22Rv1 (cell line): Measurements from ENCODE around the gene GNB5.
"Not testable (repeated sequence)": the region's sequence is repeated elsewhere in the genome, so short reads cannot be mapped to it uniquely, and the experiment has no call there.

Experiments
- H3K27ac ChIP-seq: fragments of 450-650 bp; 2 replicates; pipeline ENCODE4 v1.5.1; 2017
- ZFX ChIP-seq: fragments of 450-650 bp; IDR thresholded peaks from 2 replicates; pipeline ENCODE4 v1.6.1; 2017; ENCODE audit warnings: antibody characterized with exemption, borderline replicate concordance
- TF ChIP-seq, protein P1 (sequence below): fragments of 450-650 bp; IDR thresholded peaks from 2 replicates; pipeline ENCODE4 v1.5.1; 2017; ENCODE audit warnings: mild to moderate bottlenecking

The GNB5 gene

DNA sequence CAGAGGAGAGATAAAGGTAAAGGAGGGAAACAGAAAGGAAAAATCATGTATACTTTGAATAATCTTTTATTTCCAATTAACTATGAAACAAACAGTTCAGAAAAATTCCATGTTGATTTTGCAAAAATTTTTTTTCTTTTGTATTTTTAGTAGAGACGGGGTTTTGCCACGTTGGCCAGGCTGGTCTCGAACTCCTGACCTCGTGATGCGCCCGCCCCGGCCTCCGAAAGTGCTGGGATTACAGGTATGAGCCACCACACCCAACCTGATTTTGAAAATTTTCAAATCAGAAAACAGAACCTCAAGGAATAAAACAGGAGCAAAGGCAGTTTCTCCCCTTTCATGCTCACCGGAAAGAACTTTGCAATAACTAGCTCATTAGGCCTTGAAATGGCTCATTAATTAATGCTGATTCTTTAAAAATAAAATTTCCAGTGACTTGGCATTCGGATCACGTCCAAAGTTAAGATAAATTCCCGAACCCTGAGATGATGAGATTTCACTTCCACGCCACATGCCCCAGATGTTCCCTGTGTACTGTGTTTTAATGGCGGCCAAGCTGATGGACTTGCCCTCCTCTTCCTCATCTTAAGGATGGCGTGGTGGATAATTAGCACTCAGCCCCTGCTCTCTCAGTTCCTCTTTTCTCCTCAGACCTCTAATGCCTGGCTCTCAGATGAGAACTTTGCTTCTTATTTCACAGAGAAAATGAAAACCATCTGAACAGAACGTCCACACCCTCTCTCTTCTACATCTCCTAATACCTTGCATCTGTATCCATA is 89.5 kb downstream of the GNB5 start:
- no peak overlapping the region for H3K27ac ChIP-seq
- TF ChIP-seq, protein P1, sequence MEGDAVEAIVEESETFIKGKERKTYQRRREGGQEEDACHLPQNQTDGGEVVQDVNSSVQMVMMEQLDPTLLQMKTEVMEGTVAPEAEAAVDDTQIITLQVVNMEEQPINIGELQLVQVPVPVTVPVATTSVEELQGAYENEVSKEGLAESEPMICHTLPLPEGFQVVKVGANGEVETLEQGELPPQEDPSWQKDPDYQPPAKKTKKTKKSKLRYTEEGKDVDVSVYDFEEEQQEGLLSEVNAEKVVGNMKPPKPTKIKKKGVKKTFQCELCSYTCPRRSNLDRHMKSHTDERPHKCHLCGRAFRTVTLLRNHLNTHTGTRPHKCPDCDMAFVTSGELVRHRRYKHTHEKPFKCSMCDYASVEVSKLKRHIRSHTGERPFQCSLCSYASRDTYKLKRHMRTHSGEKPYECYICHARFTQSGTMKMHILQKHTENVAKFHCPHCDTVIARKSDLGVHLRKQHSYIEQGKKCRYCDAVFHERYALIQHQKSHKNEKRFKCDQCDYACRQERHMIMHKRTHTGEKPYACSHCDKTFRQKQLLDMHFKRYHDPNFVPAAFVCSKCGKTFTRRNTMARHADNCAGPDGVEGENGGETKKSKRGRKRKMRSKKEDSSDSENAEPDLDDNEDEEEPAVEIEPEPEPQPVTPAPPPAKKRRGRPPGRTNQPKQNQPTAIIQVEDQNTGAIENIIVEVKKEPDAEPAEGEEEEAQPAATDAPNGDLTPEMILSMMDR, result no peak
- TF ChIP-seq ZFX, result no peak

DNA sequence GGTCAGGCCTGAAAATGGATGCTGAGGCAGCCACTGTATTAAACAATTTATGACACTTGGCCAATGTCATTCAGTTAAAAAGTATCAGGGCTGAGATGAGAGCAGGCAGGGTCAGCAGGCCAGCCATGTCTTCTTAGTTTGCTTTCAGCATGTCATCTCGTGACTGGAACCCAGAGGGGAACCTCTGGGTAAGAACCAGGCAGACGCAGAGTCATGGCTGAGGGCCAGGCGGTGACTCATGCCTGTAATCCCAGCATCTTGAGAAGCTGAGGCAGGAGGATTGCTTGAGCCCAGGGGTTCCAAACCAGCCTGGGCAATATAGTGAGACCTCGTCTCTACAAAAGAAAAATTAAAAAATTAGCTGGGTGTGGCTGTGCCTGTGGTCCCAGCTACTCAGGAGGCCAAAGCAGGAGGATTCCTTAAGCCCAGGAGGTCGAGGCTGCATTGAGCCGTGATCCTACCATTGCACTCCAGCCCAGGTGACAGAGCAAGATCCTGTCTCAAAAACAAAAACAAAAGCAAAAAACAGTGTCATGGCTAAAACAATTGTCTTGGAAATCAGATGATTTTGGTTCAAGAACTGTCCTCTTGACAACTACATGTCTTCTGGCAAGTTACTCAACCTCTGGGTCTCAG is 90.3 kb downstream of the GNB5 start:
- no peak overlapping the region for H3K27ac ChIP-seq
- TF ChIP-seq ZFX, result no peak

DNA sequence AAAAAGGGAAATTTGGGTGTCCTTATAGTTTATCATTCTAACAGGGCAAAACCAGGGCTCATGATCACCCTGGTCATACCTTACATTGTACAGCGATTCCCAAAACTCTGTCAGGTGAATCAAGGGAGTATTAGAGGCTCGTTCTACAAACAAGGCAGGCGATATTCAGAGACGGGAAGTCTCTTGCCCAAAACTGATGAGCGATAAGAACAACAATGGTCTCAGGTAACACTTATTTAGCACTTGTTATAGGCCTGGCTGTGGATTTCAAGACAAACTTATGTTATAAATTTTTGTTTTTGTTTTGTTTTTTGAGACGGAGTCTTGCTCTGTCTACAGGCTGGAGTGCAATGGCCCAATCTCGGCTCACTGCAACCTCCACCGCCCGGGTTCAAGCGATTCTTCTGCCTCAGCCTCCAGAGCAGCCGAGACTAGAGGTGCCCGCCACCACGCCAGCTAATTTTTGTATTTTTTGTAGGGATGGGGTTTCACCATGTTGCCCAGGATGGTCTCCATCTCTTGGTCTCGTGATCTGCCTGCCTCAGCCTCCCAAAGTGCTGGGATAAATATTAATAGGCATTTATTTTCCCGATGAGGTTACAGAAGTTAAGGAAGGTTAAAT is 91.4 kb downstream of the GNB5 start:
- no peak overlapping the region for H3K27ac ChIP-seq
- no peak for TF ChIP-seq ZFX
- TF ChIP-seq, protein P1, result no peak

DNA sequence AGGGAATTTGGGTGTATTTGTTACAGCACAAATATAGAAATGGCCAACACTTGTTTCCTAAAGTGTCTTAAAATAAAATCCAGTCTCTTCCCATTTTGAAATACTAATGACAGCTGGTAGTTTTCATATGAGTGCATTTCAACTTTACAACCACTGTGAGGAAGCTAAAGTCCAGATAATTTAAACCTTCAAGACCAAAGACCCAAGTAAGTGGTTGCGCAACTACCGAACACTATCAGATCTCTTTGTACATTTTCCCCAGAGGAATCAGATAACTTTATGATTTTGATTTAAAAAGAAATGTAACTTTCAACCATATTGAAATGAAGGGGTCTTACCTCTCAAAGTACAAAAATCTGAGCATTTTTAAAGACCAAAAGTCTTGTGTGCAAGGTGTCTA is 92.9 kb downstream of the GNB5 start:
- no peak overlapping the region for H3K27ac ChIP-seq
- TF ChIP-seq, protein P1, result no peak
- TF ChIP-seq ZFX, result no peak

DNA sequence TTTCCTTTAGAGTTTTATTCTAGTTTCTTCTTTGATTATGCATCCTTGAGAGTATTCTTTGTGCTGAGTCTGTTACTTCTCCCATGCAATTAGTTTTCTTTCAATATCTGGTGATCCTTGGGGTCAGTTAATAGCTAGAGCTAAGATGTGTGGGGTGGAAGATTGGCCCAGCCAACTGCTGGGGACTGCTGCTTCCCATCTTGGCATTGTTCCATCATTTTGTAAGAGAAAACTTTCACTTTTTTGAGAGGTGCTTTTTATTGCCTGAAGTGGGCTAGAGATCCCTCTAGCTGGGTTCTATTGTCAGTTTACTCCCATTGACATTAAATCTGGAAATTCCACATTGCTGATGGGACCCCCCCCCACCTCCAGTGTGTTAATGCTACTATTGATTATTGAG is 94.0 kb downstream of the GNB5 start:
- H3K27ac ChIP-seq, result no peak overlapping the region
- TF ChIP-seq ZFX, result no peak
- TF ChIP-seq, protein P1, result no peak

DNA sequence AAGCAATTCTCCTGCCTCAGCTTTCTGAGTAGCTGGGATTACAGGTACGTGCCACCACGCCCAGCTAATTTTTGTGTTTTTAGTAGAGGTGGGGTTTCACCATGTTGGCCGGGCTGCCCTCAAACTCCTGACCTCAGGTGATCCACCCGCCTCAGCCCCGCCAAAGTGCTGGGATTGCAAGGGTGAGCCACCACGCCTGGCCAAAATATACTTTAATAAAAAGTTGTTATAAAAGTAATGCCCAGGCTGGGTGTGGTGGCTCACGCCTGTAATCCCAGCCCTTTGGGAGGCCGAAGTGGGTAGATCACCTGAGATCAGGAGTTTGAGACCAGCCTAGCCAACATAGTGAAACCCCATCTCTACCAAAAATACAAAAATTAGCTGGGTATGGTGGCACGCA is 94.7 kb downstream of the GNB5 start:
- not testable (repeated sequence) for H3K27ac ChIP-seq

DNA sequence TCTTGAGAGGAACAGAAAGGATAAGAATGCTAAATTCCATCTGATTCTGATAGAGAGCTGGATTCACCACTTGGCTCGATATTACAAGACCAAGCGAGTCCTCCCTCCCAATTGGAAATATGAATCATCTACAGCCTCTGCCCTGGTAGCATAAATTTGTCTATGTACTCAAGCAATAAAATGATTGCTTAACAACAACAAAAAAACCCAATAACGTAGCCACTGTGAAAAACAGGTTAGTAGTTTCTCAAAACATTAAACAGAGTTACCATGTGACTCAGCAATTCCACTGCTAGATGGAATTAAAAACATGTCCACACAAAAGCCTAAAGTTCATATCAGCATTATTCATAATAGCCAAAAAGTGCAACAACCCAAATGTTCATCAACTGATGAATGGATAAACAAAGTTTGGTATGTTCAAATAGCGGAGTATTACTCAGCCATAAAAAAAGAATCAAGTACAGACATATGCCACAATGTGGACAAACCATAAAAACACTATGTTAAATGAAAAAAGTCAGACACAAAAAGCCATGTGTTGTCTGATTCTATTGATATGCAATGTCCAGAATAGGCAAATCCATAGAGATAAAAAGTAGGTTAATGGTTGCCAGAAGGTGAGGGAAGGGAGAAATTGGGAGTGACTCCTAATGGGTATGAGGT is 95.5 kb downstream of the GNB5 start:
- TF ChIP-seq, protein P1, result no peak
- TF ChIP-seq ZFX, result no peak

More for the DNA sequence above, 95.5 kb downstream of the GNB5 start:
- H3K27ac ChIP-seq, result no peak overlapping the region
